Stimulated activated CD8-positive, alpha-beta memory T cell treated with anti-CD3 and anti-CD28 coated beads, Interleukin-7, amount 100 ng/mL, for 24 hours (primary cell): ENCODE measurements around the gene TRABD.

ENCODE experiments used
- DNase-seq: peaks from one replicate; pipeline ENCODE4 v3.0.0-alpha.2; 2020; ENCODE audit warnings: low read depth

Gene TRABD

DNA sequence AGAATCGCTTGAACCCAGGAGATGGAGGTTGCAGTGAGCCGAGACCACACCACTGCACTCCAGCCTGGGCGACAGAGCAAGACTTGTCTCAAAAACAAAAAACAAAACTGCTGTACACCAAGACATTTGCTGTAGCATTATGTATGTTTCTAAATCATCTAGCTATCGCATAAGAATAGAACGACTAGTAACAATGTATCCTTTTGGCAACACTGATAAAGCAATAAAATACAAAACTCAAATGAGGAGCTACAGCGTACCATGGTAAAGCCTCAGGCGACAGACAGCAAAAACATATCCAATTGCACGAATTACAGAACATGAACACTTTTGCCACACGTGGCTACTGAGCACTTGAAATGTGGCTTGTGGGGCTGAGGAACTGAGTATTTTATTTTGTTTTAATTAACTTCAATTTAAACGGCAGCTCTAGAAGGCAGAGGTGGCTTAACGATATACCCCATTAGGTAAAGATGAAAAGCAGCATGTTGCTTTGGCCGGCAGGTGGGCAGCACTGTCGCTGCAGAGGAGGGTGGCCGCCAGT lies 56.8 kb downstream of the TRABD start:
- no peak for DNase-seq

DNA sequence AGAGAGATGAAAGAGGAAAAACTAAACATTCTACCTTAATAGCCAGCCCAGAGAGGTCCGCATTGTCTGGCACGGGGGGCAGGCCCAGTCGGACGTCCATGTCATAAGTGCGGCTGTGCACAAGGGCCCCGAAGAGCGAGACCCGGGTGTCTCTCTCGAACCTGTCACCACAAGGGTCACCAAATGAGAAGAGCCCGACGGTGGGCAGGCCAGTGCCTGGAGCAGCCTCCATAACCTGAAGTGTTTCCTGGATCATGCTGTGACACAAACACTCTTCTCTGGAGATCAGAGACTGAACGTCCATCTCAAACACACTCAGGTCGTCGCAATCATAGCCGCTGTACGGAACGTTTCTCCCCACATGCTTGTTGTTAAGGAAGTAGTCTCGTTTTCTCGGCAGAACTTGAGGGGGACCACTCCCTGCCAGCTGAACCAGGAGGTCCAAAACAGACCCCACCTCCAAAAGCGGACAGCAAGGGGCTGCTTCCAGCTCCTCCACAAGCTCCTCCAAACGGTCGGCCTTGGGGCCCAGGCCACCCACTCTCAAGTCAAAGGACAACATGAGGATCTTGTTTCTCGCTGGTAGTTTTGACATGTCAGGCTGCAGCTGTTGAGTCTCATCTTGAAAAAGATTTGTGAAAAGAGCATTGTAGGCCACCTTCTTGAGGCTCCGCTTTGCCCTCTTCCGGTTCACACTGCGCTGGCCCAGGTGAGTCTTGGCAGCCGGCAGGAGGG lies 58.1 kb downstream of the TRABD start:
- no peak for DNase-seq

- DNase-seq, result peak; percentile 85
These were observed 58.9 kb downstream of the TRABD start, which contains the start of gene TUBGCP6 for GRCh38 chr22:50244420-50245213. TSS of gene TUBGCP6 (minus strand) at chr22:50245023. CDS start at chr22:50244459, 564 bp downstream.

DNA sequence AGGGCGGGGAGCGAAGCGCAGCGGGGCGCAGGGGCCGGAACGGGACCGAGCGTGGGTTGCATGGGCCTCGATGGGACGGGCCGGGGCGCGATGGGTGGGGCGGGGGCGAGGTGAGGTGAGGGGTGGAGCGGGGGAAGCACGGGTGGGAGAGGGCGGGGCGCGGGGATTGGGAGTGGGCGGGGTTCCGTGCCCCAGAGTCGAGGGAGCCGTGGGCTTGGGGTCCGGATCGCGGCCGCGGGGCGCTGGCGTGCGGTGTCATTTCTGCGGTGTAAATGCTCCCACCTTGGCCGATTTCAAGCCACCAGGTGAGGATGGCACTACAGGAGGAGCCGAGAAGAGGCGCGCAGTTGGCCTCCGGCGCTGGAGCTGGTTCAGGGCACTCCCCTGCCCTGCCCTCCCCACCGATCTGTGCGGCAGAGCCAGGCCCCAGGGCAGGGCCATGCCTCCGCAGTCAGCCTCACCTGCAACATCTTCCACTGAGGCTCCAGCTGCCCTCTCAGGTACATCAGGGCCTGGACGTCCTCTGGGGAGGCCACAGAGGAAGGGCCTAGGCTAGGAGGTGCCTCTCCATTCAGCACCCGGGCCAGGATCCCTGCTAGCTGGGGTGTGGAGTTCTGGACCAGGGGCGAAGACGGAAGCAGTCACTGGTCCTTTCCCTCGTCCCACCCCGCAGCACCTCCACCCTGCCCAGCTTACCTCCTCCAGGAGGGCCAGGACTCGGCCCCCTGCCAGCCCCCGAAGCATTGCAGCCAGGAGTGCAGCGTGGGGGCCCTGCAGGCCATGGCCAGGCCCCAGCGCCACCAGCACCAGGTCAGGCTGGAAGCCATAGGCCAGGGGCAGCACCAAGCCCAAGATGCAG lies 59.7 kb downstream of the TRABD start:
- DNase-seq, result no peak

DNA sequence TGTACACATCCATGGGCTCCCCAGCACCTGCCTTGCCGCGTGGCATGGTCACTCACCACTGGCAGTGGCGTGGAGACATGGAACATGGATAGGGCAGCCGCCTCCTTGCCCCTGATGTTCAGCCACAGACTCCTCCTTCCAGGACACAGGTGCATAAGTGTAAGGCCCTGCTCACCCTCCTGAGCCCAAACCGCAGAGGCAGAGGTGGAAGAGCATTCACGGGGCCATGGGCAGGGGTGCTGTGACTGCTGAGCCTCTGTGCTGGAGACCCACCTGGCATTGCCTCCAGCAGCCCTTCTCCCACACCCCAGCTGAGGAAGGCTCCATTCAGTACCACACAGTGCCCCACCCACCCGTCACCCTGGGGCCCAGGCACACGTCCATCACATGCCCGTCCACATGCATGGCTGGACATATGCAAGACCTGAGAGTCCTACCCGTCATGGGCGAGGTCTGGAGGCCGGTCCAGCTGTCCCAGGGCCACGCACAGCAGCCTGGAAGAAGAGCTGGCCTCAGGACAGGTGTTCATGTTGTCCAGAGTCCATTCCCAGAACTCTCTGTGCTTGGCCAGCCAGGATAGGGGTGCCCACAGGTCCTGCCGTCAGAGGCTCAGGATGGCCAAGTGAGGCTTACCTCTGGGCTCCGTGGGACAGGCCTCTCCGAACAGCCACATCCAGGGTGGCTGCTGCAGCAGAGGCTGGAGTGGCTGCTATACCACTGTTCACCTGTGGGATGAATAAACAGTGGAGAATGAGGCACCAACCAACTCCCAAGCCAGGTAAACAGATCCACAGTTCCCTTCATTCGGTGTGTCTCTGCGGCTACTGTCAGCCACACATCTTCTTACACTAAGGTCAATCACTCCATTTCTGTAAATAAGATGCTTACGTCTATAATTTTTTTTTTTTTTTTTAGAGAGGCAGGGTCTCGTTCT lies 60.8 kb downstream of the TRABD start:
- no peak for DNase-seq

- no peak for DNase-seq
These were observed 62.0 kb downstream of the TRABD start for GRCh38 chr22:50247748-50248147.

DNA sequence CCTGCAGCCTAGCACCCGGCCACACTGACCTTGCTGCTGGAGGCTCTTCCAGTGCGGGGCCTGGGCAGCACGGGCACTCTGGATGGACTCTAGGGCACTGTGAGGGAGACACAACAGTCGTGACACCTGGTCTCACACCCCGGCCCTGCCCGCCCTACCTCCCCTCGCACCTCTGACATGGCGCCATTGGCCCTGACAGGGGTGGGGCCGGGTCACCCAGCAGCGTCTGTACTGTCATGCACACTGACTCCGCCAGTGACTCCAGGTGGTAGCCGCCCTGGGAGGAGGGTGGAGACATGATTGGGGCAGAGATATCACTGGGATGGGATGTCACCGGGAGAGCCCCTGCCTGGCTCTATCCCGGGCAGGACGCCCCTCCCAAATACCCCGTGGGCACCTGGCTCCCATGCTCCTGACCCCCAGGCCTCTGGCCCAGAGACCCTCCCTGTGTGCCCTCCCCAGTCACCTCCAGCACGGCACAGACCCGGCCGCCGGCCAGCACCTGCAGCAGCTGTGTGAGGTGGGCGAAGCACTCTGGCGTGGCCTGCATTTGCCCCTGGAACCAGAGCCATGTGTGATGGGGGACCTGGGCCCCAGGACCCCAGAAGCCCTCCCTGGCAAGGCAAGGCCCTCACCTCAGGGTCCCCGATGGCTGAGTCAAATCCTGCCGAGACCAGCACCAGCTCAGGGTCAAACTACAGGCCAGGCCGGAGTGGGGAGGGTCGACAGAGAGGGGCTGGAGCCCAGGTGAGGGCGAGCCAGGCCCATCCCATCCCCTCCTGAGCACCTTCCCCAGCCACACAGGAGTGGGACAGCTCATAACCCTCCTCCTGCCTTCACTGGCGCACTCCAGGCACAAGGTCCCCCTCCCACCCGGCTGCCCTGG lies 62.7 kb downstream of the TRABD start:
- DNase-seq, result no peak
